Hematopoietic multipotent progenitor cell (in vitro differentiated cells): ENCODE results near the gene SENP8. TPM values are rescaled to one million over a fixed set of nuclear protein-coding genes. Genes with fewer than 3 reads are reported as not detected.

ENCODE experiments used
- DNase-seq, 3 donors: peaks; one replicate each; pipeline ENCODE4 v3.0.0-alpha.2; 2011 to 2015; ENCODE audit warnings: low read depth in 2 of 3, low spot score in 2 of 3
- total RNA-seq: library from RNA; depleted of rRNA; stranded (reverse); fragments of >200 nt; gene quantifications from one replicate; pipeline ENCODE4 v1.2.3, GENCODE V29; 2012

The SENP8 gene
- total RNA-seq, 1 donor, result 0.81 TPM

DNA sequence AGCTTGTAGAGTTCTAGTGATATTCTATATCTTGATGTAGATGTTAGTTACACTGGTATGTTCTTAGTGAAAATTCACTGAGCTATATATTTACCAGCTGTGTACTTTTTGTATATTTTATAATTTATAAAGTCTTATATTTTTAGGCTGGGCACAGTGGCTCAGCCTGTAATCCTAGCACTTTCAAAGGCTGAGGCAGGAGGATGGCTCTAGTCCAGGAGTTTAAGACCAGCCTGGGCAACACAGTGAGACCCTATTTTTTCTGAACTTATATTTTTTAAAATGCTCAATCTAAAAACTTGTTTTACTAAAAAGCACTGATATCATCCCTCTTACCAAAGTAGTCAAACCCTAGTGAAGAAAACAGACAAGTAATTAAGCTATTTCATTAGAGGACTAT is 5.4 kb upstream of the SENP8 start:
- DNase-seq, result no peak

DNA sequence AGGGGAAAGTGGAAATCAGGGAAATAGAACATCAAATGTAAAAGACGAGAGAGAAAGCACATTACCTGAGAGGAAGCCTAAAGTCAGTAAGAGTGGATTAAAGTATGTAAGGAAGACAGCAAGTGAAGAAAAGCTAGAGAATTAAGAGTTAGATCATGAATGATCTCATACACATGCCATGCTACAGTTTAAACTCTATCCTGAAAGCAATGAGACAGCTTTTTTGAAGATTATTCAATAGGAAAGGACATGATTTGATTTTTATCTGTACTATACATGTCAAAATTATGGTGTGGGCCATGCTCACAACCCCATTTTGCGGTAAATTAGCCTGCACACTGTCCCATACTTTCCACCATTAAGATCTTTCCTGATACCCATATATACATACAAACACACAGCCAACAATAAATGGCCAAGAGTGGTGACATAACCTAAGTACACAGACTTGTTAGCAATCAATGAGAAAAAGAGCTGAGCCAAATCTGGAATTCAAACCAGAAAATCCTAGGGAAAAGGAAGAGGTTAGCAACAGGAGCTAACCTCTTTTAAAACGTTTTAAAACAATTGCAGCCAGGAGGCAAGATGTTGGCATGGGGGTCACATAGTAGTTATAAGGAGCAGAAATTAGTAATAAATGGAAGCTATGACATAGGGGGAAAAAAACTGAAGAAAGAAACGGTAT is 4.7 kb upstream of the SENP8 start:
- no peak for DNase-seq

DNA sequence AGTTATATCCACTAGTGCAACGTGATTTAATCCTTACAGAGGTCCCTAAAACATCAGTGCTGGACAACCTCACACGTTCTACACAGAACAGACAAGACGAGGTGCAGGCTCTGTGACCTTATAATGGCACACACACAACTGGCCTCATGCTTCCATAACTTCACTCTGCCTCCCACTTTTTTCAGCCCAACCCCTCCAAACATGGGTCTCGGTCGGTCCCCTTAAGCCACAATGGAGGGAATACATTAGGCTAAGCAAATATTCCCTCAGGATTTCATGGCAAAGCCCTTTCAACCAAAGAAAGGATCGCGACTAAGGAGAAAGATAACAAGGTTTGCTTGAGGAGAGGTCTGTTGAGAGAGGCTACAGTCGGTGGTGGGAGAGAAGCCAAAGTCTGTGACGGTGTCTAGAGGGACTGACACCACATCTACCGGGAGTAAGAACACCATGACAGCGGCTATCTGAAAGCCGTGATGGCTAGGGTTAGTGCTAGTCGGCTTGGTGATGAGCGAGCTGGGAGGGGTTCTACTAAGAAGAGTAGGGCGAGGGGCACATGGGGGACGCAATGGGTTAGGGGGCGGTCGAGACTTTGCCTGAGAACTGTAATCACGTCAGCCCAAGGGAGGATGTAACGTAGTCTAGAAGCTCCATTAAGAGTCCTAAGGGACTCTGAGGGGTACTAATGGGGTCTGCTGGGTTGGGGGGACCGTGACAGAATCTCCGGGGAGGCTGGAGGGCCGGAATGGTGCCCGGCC is 1.3 kb upstream of the SENP8 start:
- peak in 1 of 3 donors; percentile 12 for DNase-seq

DNA sequence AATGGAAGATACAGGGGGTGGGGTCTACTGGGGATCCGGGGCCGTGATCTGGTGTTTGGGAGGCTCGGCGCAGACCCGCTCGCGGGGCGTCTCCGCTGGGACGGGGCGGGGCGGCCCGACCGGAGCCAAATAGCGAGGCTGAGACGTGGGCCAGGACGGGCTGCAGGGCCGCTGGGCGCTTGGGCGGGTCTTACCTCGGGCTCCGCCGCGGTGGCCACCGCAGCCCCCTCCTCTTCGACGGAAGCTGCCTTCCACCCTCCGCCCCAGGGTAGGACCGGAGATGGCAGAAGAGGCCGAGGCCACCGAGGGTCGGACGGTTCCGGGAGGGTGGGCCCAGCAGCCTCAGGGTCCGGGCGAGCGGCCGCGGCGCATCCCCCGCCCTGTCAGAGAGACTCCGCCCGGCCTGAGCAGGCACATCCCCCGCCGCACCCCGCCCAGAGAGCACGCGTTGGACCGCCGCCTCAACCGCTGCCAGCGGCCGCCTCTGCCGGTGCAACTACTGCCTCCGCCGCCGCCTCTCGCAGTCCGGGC is 652 bp upstream of the SENP8 start:
- DNase-seq, result peak in 2 of 3 donors; percentile 79 to 87

DNA sequence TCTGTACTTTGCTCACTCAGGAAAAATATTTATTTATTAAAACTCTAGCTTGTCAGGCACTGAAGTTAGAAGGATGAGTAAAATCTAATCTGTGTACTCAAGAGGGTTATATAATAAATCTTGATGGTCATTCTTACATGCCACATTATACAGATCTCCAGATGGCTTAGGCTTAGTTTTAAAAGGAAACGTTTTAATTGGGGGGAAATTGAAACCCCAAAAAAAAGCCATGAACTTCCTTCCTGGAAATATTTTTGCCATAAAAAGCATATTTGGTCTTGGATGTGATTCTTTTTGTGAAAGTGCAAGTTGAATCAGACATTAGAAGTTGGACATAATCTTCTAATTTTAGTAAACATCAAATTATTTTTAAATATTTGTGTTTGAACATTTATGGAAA is 6.0 kb downstream of the SENP8 start:
- no peak for DNase-seq

DNA sequence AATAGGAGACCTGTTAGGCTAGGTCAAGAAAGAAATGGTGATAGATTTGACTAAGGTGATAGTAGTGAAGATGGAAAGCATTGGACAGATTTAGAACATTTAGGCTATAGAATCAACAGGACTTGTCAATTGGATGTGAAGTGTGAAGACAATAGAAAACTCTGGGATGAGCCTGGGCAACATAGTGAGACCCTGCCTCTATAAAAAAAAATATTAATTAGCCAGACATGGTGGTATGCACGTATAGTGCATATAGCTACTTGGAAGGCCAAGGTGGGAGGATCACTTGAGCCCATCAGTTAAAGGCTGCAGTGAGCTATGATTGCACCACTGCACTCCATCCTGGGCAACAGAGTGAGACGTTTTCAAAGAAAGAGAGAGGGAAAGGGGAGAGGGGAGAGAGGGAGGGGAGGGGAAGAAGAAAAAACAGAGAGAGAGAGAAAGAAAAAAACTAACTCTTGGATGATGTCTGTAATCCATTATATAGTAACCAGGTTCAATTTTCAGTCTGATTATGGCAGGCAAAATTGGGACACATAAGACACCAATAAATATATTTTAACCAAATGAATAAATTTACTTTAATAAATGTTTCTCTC is 9.6 kb downstream of the SENP8 start:
- no peak for DNase-seq

DNA sequence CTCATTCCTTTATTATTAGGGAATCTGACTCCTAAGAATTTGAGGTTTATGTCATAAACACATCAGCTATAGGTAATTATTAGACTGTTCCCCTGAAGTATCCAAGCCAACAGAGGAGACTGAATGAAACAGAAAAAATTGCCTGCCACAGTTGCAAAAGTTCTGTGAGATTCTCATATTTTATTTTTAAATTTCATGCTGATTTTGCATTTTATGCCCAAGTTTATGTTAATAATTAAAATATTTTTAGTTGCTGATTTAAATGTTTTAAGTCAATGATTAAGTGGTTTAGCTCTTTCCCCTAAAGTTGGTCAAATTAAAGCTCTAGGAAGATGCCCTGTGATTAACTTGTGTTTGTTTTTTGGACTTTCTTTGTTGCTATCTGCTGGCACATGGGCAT is 10.2 kb downstream of the SENP8 start:
- no peak for DNase-seq

DNA sequence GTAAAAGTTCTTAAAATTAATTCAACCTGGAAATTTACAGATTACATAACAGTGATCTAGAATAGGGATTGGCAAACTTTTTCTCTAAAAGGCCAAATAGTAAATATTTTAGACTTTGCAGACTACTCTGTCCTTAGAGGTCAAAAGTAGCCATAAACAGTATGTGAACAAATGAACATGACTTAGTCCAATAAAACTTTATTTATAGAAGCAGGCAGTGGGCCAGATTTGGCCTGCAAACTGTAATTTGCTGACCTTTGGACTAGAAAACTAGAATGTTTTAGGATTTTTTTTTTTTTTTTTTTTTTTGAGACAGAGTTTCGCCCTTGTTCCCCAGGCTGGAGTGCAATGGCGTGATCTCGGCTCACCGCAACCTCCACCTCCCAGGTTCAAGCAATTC is 12.1 kb downstream of the SENP8 start:
- DNase-seq, result no peak

DNA sequence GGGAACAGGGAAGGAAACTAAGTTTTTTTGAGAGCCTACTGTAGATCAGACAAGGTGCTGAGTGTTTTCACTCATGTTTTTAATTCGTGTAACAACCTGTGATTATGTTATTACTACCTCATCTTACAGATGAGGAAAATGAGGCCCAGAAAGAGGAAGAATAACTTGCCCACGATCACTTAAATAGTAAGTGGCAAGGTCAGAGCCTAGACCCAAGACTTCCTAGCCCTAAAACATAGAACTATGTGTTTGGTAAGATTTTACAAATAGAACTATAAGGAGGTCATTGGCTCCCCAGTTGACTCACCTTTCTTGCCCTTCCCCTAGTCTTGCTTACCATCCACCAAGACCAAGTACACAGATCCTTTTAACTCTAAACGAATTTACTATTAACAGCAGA is 13.7 kb downstream of the SENP8 start:
- DNase-seq, result no peak

DNA sequence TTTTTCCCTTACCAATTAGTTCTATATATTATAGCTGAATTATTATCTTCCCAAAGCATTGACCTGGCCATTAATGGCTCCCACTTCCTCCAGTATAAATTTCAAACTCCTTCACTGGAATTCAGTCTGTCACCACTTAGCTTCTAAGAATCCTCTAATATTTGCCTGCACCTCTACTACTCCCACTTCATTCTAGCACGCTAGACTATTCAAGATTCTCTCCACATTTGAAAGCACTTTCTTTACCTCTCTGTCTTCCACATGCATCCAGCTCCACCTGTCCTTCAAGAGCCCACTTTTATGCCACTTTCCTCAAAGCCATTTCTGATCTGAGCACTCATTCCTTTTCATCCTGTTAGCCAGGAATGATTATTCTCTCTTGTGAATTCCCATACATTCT is 15.0 kb downstream of the SENP8 start:
- DNase-seq, result no peak

DNA sequence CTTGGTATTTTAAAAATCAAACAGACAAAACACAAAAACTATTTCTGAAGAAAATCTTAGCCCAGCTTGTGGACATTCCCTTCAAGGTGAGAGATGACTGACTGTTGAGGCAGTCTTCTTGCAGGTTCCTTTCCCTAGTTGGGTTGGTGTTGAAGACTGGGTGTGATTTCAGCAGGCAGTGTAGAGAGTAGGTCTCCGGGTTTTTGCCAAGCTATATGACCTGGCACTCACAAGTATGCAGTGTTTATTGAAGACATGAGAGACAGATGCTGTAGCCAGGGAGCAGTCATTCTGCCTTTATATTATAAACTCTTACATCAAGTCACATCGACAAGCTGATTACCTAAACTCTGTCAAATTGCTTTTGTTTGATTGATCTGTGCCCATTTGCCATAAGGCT is 17.5 kb downstream of the SENP8 start:
- no peak for DNase-seq

DNA sequence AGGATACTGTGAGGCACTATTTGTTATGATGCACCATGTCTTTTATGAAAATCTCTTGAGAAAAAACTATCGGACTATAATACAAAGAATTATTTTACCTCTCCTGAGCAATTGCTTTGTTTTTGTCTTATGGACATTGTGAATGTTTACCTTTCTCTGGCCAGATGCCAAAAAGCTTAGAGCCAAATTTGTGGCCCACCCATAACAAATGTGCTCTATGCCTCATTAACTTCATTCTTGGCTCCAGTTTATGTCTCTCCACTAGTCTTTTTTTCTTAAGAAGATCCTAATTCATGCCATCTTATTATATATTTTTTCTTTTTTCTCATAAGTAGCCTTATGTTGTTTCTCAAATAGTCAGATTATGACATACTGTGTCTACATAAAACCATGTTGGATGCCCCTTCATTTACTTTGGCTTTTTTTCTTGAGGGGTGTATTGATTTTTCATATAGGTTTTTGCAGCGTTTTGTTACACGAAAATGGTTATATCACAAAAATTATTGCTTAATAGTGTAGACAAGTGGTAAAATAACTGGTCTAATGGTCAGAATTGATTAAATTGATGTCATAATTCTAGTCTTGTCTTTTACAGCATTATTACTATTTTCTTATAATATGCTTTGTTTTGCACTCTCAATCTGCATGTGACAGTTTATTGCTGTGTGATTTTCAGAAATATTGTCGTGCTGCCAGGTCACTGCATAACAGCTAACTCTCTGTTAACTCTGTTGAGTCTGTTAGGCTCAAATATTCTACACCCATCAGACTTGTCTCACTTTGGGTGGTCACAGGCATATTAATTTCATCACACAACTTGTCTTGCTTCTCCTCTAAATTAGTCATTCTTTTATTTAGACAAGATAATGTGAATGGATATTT is 18.2 kb downstream of the SENP8 start:
- DNase-seq, result no peak

DNA sequence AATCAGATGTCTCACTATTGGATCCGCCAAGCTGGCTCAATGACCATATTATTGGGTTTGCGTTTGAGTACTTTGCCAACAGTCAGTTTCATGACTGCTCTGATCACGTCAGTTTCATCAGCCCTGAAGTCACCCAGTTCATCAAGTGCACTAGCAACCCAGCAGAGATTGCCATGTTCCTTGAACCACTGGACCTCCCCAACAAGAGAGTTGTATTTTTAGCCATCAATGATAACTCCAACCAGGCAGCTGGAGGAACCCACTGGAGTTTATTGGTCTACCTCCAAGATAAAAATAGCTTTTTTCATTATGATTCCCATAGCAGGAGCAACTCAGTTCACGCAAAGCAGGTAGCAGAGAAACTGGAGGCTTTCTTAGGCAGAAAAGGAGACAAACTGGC is 21.5 kb downstream of the SENP8 start:
- no peak for DNase-seq

DNA sequence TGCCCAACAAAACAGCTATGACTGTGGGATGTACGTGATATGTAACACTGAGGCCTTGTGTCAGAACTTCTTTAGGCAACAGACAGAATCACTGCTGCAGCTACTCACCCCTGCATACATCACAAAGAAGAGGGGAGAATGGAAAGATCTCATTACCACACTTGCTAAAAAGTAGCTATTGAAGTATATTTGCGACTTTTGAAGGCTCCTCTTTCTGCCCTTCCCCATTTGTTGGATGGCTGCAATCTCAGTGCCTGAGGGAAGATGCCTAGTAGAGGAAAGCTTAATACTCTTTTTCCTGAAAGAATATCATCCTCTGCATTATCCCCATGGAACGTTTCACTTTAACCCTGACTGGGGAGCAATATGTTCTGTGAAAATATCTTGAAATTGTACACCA is 21.9 kb downstream of the SENP8 start:
- no peak for DNase-seq

DNA sequence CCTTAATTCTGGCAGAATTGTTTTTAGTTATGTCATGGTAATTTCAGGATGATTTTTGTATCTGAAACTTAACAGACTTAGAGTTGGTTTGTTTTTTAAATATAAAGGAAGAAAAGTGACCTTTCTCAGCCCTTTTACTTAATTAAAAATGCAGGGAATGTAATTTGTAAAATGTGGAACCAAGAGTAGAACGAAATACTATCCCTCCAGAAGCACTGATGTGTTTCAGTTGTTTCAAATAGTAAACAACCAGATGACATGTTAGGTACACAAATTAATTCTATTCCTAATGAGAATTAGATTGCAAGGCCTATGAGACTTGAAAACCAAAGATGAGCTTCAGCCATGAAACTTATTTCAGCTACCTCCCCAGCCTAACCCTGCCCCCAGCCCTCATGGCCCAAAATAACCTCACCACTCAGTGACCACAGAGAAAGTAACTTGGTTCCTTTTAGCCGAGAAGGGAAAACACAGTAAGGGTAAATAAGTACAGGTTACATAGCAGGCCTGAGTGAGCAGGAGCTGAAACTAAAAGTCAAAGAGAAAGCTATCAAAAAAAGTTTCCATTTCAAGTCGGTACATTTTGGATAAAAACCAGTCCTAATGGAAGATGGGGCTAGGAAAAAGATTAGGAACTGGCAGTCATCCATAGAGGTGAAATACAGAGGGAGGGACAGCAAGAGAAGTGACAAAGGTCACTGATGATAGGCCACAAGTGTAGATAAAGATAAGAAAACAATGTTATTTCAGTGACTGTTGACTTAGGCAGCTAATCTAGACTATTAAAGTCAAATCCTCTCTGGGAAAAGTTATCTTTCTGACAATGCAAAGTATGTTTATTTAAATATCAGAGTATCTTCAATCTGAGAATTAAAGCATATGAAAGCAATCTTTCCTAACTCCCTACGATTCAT is 23.2 kb downstream of the SENP8 start:
- peak in 1 of 3 donors; percentile 16 for DNase-seq

DNA sequence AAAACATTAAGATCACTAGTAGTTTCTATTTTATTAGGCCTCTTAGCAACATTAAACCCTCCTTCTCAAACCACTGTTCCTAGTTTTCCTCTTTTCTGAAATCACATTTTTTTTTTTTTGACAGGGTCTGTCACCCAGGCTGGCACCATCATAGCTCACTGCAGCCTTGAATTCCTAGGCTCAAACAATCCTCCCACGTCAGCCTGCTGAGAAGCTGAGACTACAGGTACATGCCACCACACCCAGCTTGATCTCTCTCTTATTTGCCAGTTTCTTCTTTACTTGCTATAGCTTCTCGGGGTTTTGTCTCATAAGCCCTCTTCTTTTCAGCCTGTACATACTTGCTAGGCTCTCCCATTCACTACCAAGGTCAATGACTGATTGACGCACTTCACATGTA is 28.0 kb downstream of the SENP8 start:
- no peak for DNase-seq

DNA sequence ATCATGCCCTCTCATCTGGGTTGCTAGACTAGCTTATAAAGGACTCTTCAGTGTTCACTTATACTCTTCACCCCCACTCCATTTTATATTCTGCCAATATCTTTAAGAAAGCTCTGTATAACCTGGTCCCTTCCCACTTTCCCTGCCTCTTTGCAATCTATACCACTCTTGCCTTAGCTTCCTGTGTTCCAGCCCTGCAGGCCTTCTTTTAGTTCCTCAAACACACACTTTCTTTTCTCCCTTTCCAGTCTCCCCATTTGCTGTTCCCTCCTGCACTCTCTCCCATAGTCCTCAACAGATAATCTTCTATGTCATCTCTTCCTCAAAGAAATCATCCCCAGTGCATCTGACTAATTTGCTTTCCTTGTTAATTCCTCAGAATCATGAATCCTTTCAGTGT is 28.7 kb downstream of the SENP8 start:
- DNase-seq, result no peak

DNA sequence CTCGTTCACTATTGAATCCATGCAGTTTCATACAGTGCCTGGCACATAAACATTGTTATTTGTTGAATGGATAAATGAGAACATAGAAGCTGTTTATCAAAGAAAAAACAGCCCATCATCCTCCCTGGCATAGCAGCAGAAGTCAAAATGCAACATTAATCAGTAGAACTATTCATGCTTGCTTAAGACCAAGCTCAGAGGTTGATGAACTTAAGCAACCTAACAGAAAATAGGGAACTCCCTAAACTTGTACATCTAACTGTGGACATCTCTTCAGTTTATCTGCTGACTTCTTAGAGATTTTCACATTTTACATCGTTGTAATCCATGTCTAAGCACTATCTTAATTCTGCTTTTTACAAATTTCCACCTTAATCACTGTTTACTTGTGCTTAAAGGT is 29.2 kb downstream of the SENP8 start:
- no peak for DNase-seq

DNA sequence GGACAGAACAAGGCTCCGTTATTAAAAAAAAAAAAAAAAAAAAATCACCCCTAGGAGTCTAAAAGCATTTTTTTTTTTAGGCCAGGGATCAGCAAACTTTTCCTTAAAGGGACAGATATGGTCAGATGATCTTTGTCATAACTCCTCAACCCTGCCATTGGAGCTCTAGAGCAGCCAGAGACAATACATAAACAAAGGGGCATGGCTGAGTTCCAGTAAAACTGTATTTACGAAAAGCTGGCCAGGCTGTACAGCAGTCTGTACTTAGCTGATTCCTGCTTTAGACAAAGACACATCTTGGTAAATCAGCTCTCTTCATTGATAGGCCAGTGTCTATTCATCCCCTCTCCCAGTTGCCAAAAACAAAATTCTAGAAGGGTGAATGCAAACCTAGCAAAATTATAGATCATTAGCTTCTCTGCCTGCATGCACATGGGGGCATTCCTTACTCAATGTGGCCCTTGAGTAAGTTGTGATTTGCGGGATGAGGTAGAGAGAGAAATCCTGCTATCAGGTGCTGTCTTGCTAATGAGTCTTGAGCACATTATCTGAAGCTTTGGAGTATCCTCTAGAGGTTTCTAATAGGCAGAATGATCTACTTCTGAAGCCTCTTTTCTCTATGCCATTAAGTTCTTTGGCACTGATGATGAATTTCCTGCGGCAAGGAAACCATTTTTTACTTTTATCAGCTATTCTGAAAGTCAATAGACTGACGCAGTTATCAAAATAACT is 35.2 kb downstream of the SENP8 start:
- no peak for DNase-seq
